ENCODE data around the gene SAP30L.

Gene SAP30L

DNA sequence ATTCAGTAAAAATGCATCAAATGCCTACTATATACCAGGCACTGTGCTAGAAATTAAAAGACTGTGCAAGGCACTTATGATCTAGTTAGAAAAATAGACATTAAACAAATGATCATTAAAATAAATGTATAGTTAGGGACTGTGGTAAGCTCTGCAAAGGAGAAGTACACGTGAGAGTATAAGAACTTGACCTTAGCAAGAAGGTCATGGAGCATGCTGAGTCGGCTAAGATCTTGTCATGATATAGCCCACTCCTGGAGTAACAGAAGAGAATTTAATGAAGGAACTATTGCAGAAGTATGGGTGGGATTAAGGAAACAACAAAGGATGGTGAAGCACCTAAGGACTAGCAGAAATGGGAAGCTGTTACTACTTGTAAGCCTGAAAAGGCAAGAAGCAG lies 23.5 kb upstream of the SAP30L start:
- no peak for DNase-seq

GRCh38 chr5:154428208-154428607 lies 17.6 kb upstream of the SAP30L start:
- DNase-seq: no peak

GRCh38 chr5:154429341-154429740 lies 16.5 kb upstream of the SAP30L start:
- no peak for DNase-seq

DNA sequence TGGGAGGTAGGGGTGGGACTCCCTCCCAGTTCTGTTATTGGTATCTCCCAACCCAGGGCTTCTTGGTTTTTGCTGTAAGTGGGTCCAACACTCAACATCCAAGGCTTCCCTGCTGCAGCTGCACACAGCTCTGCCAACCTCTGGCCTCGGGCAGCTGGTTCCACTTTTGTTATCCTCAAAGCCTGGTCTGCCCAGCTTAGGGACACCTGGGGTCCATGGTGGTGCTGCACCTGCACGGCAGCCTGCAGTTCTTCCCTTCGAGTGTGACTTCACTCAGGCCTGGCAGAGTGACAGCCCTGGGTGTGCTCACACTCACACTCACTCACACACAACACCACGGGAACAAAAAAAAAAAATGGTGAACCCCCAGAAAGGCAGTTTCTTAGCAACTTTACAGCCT lies 15.3 kb upstream of the SAP30L start:
- no peak for DNase-seq

DNA sequence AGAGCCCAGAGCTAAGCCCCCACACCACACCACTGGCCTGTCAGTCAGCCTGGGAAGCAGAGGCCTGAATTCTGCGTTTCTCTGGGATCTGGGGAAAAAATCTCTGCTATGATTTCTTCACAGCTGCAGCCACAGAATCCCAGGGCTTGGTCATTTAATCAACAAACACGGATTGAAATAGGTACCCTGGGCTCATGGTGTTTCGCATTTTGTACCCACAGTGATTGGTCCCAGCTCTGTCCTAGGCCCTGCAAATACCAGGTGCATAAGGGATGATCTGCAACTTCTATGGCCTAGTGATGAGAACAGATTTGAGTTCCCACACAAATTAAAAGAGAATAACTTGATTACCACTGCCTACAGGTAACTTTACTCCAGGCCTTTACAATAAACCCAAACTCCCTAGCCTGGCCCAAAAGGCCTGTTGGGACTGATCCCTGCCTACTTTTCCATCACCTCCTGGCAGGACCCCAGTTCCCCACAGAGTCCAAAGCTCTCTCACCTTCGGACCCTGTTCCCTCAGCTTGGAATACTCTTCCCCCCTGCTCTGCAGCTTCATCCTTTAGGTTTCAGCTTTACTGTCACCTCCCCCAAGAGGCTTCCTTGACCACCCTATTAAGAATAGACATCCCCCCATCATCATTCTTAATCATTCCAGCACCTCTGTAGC lies 14.7 kb upstream of the SAP30L start:
- no peak for DNase-seq

DNA sequence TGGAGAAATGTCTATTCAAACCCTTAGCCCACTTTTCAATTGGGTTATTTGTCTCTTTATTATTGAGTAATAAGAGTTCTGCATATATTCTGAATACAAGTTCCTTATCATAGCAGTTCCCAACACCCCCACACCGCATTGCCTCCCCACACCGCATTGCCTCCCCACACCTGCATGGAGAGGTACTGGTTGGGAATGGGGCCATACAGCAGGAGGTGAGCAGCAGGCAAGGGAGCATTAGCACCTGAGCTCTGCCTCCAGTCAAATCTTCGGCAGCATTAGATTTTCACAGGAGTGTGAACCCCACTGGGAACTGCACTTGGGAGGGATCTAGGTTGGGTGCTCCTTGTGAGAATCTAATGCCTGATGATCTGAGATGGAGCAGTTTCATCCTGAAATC lies 10.6 kb upstream of the SAP30L start:
- DNase-seq: no peak

DNA sequence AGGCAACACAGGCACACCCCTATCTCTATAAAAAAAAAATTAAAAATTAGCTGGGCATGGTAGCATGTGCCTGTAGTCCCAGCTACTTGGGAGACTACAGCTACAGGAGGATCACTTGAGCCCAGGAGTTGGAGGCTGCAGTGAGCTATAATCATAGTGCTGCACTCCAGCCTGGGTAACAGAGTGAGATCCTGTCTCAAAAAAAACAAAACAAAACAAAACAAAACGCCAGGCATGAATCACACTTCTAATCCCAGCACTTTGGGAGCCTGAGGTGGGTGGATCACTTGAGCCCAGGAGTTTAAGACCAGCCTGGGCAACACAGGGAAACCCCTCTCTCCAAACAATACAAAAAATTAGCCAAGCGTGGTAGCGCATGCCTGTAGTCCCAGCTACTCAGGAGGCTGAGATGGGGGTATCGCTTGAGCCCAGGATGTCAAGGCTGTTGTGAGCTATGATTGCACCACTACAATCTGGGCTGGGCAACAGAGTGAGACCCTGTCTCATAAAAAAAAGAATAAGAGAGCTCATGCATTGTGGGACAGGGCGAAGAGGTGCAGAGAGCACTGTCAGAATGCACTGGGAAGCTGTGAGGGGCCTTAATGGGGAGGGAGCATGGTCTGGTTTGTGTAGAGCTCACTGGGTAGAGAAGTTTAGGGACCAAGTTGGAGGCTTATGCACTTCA lies 8.4 kb upstream of the SAP30L start:
- DNase-seq: no peak

- no peak for DNase-seq
Measured at GRCh38 chr5:154440540-154440939, 5.3 kb upstream of the SAP30L start.

DNA sequence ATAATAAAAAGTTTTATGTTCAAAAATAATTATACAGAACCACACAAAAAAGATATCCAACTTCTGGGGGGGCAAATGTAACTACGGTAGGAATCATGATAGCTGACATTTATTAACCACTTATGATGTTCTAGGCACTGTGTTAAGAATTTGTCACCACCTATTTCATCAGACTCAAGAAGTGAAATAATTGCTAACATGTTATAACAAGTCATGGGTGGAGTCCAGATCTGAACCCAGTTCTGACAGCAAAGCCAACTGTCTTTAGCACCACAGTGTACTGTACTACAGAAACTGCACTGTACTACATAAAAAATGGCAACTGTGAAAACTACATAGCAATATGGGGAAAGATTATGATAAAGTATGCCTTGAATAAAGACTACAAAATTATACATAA lies 3.0 kb upstream of the SAP30L start:
- no peak for DNase-seq

DNA sequence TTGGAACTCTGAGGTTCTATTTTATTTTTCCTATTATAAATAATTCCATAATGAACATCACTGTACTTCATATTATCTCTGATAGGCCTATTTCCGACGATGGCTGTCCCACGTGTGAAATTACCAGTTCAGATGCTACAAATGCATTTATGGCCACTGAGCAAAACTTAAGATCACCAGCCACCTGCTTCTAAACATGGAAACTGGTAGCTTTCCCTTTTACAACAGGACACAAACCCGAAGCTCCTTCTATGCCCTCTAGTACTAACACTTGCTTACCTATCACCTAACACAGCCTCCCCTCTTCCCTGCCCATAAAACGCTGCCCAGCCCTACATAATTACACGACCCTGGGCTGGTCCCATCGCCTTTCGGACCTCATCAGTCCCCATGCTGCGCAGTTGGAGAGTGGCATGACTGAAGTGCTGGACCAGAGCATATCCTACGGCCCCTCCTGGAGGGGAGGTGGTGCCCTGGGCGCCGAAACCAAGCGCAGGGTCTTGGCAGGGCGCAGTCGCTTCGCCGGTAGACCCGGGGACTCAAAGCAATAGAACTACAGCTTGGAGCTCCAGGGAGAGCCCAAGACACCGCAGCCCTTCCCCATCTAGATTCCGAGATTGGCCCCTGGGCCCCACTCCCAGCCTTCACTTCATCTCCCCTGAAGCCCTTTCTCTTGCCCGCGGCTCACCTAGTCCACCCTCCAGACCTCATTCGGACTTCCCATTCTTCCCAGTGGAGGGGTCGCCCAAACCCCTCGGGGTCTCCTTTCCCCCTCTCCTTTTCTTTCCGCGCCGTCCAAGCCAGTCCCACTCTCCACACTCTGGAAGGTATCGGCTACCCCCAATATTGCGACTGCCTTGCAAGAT lies 1.0 kb upstream of the SAP30L start:
- DNase-seq: peak; percentile 44

GRCh38 chr5:154446195-154447088 lies 645 bp downstream of the SAP30L start:
- DNase-seq: peak; percentile 42

DNA sequence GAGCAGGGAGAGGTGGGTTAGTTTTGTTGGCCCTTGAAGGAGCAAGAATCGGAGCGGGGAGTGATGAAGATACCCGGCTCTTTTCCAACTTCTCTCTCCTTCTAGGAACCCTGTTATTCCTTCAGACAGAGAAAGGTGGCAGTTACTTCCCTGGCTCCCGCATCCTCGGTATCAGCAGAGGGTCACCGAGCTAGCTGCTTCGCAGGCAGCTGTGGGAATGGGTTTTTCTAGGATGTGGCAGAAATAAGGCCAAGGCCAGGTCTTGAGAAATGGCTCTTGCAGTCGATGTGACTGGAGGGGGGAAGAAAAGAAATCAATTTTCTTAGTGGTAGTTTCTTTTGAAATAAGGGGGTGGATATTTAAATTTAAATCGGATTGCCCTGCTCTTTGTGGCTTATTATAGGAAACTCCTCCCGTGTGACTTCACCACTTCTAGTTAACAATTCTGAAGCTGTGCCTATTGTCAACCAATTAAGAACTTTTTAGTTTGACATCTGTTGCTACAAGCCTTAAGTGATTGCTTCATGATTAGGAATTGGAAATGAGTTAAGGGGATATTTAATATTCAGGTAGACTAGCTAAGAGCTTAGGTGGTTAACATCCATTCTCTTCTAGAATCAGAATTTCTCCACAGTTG lies 1.4 kb downstream of the SAP30L start:
- DNase-seq: peak; percentile 32

DNA sequence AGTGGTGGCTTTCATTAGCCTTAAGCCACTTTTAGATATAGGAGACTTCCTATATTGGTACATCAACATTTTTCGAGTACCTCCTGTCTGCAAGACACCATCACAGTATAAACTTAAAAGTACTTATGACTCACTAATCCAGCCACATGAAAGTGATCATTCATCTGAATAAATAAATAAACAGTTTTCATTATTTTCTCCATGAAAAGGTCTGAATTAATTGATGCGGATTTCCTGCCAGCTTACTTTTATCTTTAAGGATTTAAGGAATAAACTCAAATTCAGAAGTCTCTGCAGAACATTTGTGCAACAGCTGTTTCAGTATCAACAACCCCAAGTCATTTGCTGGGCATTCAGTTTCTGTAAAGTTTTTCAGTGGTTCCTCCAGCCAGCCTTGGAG lies 4.0 kb downstream of the SAP30L start:
- no peak for DNase-seq

GRCh38 chr5:154451957-154452356 lies 6.2 kb downstream of the SAP30L start:
- no peak for DNase-seq

DNA sequence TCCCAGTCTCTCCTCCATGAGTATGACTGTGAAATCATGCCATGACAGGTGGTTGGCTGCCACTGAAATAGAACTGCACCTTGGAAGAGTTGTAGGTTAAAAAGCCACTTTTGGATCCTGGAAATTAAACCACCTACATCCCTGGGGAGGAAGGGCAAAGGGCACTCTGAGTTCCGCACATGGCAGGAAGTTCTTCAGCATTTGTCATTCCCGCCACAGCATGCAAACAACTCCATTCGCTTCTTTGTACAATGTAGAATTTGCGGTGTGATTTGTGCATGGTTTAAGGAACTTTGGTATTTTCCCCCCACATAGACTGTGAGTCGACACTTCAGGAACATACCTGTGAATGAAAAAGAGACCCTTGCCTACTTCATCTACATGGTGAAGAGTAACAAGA lies 9.8 kb downstream of the SAP30L start:
- DNase-seq: no peak

GRCh38 chr5:154456540-154456939 lies 10.7 kb downstream of the SAP30L start:
- DNase-seq: no peak

GRCh38 chr5:154459015-154459414 lies 13.2 kb downstream of the SAP30L start:
- DNase-seq: no peak

- no peak for DNase-seq
Measured at GRCh38 chr5:154460172-154460571, 14.4 kb downstream of the SAP30L start.

DNA sequence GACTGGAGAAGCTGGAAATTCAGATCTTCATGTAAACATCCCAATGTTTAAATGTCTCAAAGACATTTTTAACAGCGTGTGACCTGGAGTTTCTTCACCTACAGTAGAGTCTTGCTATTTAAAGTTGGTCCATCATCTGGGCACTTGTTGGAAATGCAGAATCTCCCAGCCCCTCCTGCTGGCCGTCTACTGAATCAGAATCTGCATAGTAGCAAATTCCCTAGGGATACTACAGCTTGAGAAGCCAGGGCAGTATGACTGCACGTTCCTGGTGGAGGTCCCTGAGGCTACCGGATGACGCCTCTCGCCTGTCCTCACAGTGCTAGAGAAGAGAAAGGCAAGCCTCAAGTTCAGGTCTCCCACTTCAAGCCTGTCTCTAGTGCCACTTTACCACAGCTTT lies 15.7 kb downstream of the SAP30L start:
- DNase-seq: no peak

GRCh38 chr5:154464438-154464837 lies 18.6 kb downstream of the SAP30L start:
- DNase-seq: no peak

DNA sequence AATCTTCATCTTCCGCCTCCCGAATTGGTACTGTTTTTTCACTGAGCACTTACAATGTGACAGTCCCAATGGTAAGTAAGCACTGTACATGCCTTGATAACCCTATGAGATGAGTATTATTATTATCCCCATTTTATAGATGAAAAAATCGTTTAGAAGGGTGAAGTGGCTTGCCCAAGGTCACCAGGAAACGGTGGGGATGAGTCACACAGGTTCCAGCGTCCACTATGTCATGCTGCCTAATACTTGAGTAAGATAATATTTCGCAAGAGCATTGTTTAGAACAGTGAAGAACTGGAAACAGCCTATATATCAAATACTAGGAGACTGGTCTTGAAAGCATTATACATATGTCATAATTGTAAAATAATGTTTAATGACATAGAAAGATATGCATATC lies 19.4 kb downstream of the SAP30L start:
- DNase-seq: no peak

DNA sequence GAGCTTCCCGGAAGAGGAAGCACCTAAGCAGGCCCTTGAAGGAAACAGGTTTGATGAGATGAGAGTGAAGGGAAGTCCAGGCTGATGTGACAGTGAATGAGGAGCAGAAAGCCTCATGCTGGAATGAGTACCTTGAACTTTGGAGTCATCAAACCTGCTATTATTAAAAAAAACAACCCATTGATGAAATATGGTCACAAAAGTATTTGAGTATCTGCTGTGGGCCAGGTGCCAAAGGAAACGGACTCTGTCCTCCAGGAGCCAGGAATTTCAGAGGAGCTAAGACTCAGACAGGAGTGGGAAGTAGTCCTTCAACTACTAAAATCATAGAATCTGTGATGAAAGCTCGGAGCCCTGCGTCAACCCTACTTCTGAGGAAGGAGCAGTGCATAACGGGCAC lies 20.4 kb downstream of the SAP30L start:
- no peak for DNase-seq

All from hematopoietic multipotent progenitor cell treated with erythropoietin and hydrocortisone succinate and interleukin-3 and kit ligand, for 4 days (in vitro differentiated cells).